Measurements from ENCODE around the gene TRIML1. TPM values are rescaled to one million over a fixed set of nuclear protein-coding genes. Genes with fewer than 3 reads are reported as not detected.

The TRIML1 gene
- total and polyA plus RNA-seq, 9 of the 15 experiments (the other 6 are each of a cell fraction or from before 2014, with no cell fraction given): 0.10 TPM; not detected in 8

GRCh38 chr4:188145601-188146000, 6.4 kb downstream of the TRIML1 start:
- H3K4me2 ChIP-seq (ENCODE audit: insufficient read depth, low read length): no peak overlapping the region
- BruUV-seq (replicated peaks): no TSS peak
- DNase-seq (ENCODE audit: extremely low read depth in 1 of 4, low spot score in 3 of 4) (no peak), ATAC-seq (no peak), FAIRE-seq (no peak)
- TF ChIP-seq ZNF384 (IDR thresholded peaks at IDR 0.05; ENCODE audit: low read depth, low read length) (no peak), L3MBTL2 (IDR thresholded peaks at IDR 0.05) (no peak), ZNF224 (CRISPR knock-in tag; IDR thresholded peaks at IDR 0.05) (no peak), HMG20B (CRISPR knock-in tag; IDR thresholded peaks at IDR 0.05) (no peak), ZNF212 (CRISPR knock-in tag; IDR thresholded peaks at IDR 0.05) (no peak), POLR2A (conservative IDR thresholded peaks at IDR 0.05) (no peak), RBBP5 (IDR thresholded peaks at IDR 0.05; ENCODE audit: borderline replicate concordance, insufficient read depth, low read length, poor library complexity, severe bottlenecking) (no peak), CTBP1 (IDR thresholded peaks at IDR 0.05; ENCODE audit: borderline replicate concordance) (no peak), TEAD2 (tag; IDR thresholded peaks at IDR 0.05) (no peak), ZKSCAN8 (CRISPR knock-in tag; IDR thresholded peaks at IDR 0.05) (no peak), MAFK (IDR thresholded peaks at IDR 0.05; ENCODE audit: low read length) (no peak), EGR1 (conservative IDR thresholded peaks at IDR 0.05) (no peak)
- H3K36me3 ChIP-seq (ENCODE audit: control insufficient read depth, insufficient read depth, low read length): no peaks in the 10 kb centered on the region
- H3K27ac ChIP-seq (ENCODE audit: extremely low read depth, low read depth, low read length): no peak overlapping the region
- ChIA-PET CTCF (ENCODE audit: low intra/inter-chr PET ratio) (no interaction called here), POLR2A (no interaction called here)
- in situ Hi-C loops (cut with MboI): no loop called here
- no peaks in the 10 kb centered on the region for H3K27me3 ChIP-seq (ENCODE audit: control insufficient read depth in 2 of 2, insufficient read depth in 2 of 2, low read length in 2 of 2)
- H3K4me1 ChIP-seq (replicated peaks in 1 of 2; ENCODE audit: control insufficient read depth in 2 of 2, insufficient read depth in 2 of 2, low read length in 2 of 2): no peaks in the 10 kb centered on the region
- WGBS (ENCODE audit: insufficient coverage, low coverage, missing lambda C conversion rate): 1% methylated on average over 10 of the region's 10 CpGs
- no peaks in the 10 kb centered on the region for H4K20me1 ChIP-seq (replicated peaks; ENCODE audit: control insufficient read depth, insufficient read depth, low read length)
- no peak overlapping the region for H3K4me3 ChIP-seq
- H3K9me1 ChIP-seq (ENCODE audit: control insufficient read depth, insufficient read depth, low read length): no peaks in the 10 kb centered on the region
- H3K9ac ChIP-seq (ENCODE audit: insufficient read depth in 1 of 2, low read depth in 2 of 2, low read length in 2 of 2): no peak overlapping the region
- intact Hi-C loops (cut with micrococcal nuclease): no loop called here
- H3K9me3 ChIP-seq (replicated peaks; ENCODE audit: control insufficient read depth, insufficient read depth, low read depth, low read length): no peaks in the 10 kb centered on the region
- H2AFZ ChIP-seq (ENCODE audit: low read depth, low read length): no peak overlapping the region
- no peaks in the 10 kb centered on the region for H3K79me2 ChIP-seq (ENCODE audit: control insufficient read depth, insufficient read depth, low read length)
